Measurements from ENCODE around the gene PGAP3. TPM values are rescaled to one million over a fixed set of nuclear protein-coding genes. Genes with fewer than 3 reads are reported as not detected.
A peak's percentile ranks its signal among the peaks of the same experiment; 100 is the strongest.

The PGAP3 gene
- polyA plus RNA-seq, 3 donors: 8.3 to 19.3 (median 9.2) TPM

DNA sequence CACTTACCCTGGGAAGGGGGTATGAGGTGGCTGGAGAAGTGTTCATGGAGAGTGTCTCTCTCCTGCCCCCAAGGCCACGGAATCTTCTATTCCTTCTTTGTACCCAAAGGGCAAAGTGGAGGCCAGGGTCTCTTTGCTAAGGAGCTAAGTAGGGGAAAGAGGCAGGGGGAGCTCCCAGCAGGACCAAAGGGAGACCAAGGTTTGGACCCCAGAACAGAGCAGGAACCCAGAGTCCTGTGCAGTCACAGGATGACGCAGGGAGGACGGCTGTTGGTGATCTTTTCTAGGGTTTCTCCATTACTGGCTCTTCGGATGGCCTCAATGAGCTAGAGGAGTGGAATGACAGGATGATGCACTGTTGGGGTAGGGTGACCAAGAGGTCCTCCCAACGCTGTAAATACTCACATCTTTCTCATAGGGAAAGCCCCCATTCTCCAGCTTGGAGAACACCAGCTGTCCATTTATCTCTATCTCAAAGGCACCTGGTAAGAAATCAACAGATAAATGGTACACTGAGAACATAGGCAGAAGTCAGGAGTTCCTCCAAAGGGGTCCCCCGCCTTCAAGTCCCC is 41.5 kb upstream of the PGAP3 start:
- H3K79me2 ChIP-seq (ENCODE audit: insufficient read depth, low read length): peaks cover 9% of the 10 kb centered on the region
- peaks cover 9% of the 10 kb centered on the region for H3K4me1 Mint-ChIP-seq
- H4K20me1 ChIP-seq (ENCODE audit: insufficient read depth, low read length): no peaks in the 10 kb centered on the region
- H2AFZ ChIP-seq (ENCODE audit: insufficient read depth, low read depth, low read length, poor library complexity, severe bottlenecking): peak overlapping the region; percentile 90
- H3K4me1 ChIP-seq (ENCODE audit: control insufficient read depth in 1 of 2, insufficient read depth in 2 of 2, low read length in 2 of 2): peaks cover 9 to 13% of the 10 kb centered on the region in 2 donors
- H3K36me3 ChIP-seq (replicated peaks in 1 of 2; ENCODE audit: control insufficient read depth in 1 of 2, insufficient read depth in 2 of 2, low read length in 2 of 2): peaks cover 19 to 31% of the 10 kb centered on the region in 2 donors
- peak overlapping the region in 1 of 2 donors; percentile 96 for H3K27ac ChIP-seq (ENCODE audit: low read depth in 1 of 2, low read length in 2 of 2)
- H3K36me3 Mint-ChIP-seq: peaks cover 26 to 38% of the 10 kb centered on the region in 2 donors
- H3K4me3 ChIP-seq (replicated peaks in 1 of 3; ENCODE audit: low read depth in 2 of 3, low read length in 3 of 3): peak overlapping the region in 2 of 3 experiments; percentile 86 to 95
- H3K9ac ChIP-seq (ENCODE audit: insufficient read depth, low read length, poor library complexity, severe bottlenecking): peak overlapping the region; percentile 89
- H3K27me3 Mint-ChIP-seq (ENCODE audit: low read depth in 3 of 3): peaks cover 11 to 13% (median 12%) of the 10 kb centered on the region in 3 donors
- H3K9me3 ChIP-seq (replicated peaks in 1 of 2; ENCODE audit: control insufficient read depth in 1 of 2, insufficient read depth in 1 of 2, low read length in 2 of 2): no peaks in the 10 kb centered on the region
- H3K9me3 Mint-ChIP-seq: no peaks in the 10 kb centered on the region
- peak overlapping the region; percentile 79 to 90 for H3K4me3 Mint-ChIP-seq
- WGBS (ENCODE audit: insufficient coverage): 96% methylated on average over 3 of the region's 6 CpGs
- peak overlapping the region; percentile 68 to 94 (median 89) for H3K27ac Mint-ChIP-seq
- TF ChIP-seq, protein P1, sequence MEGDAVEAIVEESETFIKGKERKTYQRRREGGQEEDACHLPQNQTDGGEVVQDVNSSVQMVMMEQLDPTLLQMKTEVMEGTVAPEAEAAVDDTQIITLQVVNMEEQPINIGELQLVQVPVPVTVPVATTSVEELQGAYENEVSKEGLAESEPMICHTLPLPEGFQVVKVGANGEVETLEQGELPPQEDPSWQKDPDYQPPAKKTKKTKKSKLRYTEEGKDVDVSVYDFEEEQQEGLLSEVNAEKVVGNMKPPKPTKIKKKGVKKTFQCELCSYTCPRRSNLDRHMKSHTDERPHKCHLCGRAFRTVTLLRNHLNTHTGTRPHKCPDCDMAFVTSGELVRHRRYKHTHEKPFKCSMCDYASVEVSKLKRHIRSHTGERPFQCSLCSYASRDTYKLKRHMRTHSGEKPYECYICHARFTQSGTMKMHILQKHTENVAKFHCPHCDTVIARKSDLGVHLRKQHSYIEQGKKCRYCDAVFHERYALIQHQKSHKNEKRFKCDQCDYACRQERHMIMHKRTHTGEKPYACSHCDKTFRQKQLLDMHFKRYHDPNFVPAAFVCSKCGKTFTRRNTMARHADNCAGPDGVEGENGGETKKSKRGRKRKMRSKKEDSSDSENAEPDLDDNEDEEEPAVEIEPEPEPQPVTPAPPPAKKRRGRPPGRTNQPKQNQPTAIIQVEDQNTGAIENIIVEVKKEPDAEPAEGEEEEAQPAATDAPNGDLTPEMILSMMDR (IDR thresholded peaks at IDR 0.05): no peak
- peak overlapping the region; percentile 93 for H3K4me2 ChIP-seq (replicated peaks; ENCODE audit: extremely low read depth, low read length, poor library complexity, severe bottlenecking)
- H3K27me3 ChIP-seq (ENCODE audit: control insufficient read depth in 2 of 2, insufficient read depth in 2 of 2, low read length in 2 of 2): peaks cover 0 to 5% of the 10 kb centered on the region in 2 donors
- intact Hi-C loops (cut with micrococcal nuclease): loop anchor here in 1 of 2 donors (5.0 kb wide), 1 partner anchor 42 kb away; the partner anchor contains the start of gene PGAP3
- DNase-seq: no peak

GRCh38 chr17:39727556-39727955 is 39.7 kb upstream of the PGAP3 start:
- Histone ChIP-seq H4K20me1 (ENCODE audit: insufficient read depth, low read length) (no peaks in the 10 kb centered on the region), H3K27me3 (ENCODE audit: control insufficient read depth in 2 of 2, insufficient read depth in 2 of 2, low read length in 2 of 2) (no peaks in the 10 kb centered on the region), H3K27ac (ENCODE audit: low read depth in 1 of 2, low read length in 2 of 2) (no peak overlapping the region), H3K4me2 (replicated peaks; ENCODE audit: extremely low read depth, low read length, poor library complexity, severe bottlenecking) (no peak overlapping the region), H3K36me3 (replicated peaks in 1 of 2; ENCODE audit: control insufficient read depth in 1 of 2, insufficient read depth in 2 of 2, low read length in 2 of 2) (peaks cover 19 to 31% of the 10 kb centered on the region in 2 donors), H3K9ac (ENCODE audit: insufficient read depth, low read length, poor library complexity, severe bottlenecking) (no peak overlapping the region), H2AFZ (ENCODE audit: insufficient read depth, low read depth, low read length, poor library complexity, severe bottlenecking) (no peak overlapping the region), H3K9me3 (replicated peaks in 1 of 2; ENCODE audit: control insufficient read depth in 1 of 2, insufficient read depth in 1 of 2, low read length in 2 of 2) (no peaks in the 10 kb centered on the region), H3K79me2 (ENCODE audit: insufficient read depth, low read length) (peaks cover 9% of the 10 kb centered on the region), H3K4me3 (replicated peaks in 1 of 3; ENCODE audit: low read depth in 2 of 3, low read length in 3 of 3) (no peak overlapping the region), H3K4me1 (ENCODE audit: control insufficient read depth in 1 of 2, insufficient read depth in 2 of 2, low read length in 2 of 2) (peaks cover 9 to 13% of the 10 kb centered on the region in 2 donors)
- Mint-ChIP-seq H3K27ac (no peak overlapping the region), H3K4me3 (no peak overlapping the region), H3K27me3 (ENCODE audit: low read depth in 3 of 3) (peaks cover 2 to 6% (median 5%) of the 10 kb centered on the region in 3 donors), H3K9me3 (peaks cover 0 to 2% (median 0%) of the 10 kb centered on the region in 7 donors), H3K4me1 (peaks cover 9% of the 10 kb centered on the region), H3K36me3 (peaks cover 26 to 38% of the 10 kb centered on the region in 2 donors)
- WGBS (ENCODE audit: insufficient coverage): 94% methylated on average over 8 of the region's 10 CpGs
- TF ChIP-seq, protein P1 (IDR thresholded peaks at IDR 0.05): no peak
- no peak for DNase-seq
- intact Hi-C loops (cut with micrococcal nuclease): loop anchor here in 1 of 2 donors (5.0 kb wide), 1 partner anchor 40 kb away; the partner anchor contains the start of gene PGAP3

All from CD14-positive monocyte (primary cell).